Body of pancreas (tissue), 4 donors: ENCODE data around the gene TRIM32. TPM values are rescaled to one million over a fixed set of nuclear protein-coding genes. Genes with fewer than 3 reads are reported as not detected.

Experiments used
- ATAC-seq: fragments of 150-250 bp; one replicate; pipeline ENCODE4 v1.9.1; 2016
- DNase-seq, 4 donors: peaks; one replicate each; pipeline ENCODE4 v3.0.0-alpha.2; 2019
- H3K27ac ChIP-seq, 4 donors: fragments of 200-600 bp; sonication (generic); 1 replicate in 3 of 4; 2 replicates in 1 of 4; pipeline versions ENCODE4 v1.5.1 to v1.6.1; 2016 to 2019; ENCODE audit warnings: mild to moderate bottlenecking in 1 of 4, mixed read lengths in 1 of 4, moderate library complexity in 1 of 4
- H3K27me3 ChIP-seq, 2 donors: fragments of 200-600 bp; sonication (generic); one replicate each; pipeline ENCODE4 v1.6.0; 2016; ENCODE audit warnings: mild to moderate bottlenecking in 1 of 2
- H3K36me3 ChIP-seq, 2 donors: fragments of 200-600 bp; sonication (generic); replicated peaks in 1 of 2; 2 replicates each; pipeline ENCODE4 v1.5.1; 2016; ENCODE audit warnings: low read depth in 2 of 2; ENCODE audit not compliant: insufficient read depth in 1 of 2
- H3K4me1 ChIP-seq: fragments of 200-600 bp; sonication (generic); one replicate; pipeline ENCODE4 v1.6.0; 2016
- H3K4me3 ChIP-seq, 2 donors: fragments of 200-600 bp; sonication (generic); 1 replicate in 1 of 2; 2 replicates in 1 of 2; pipeline ENCODE4 v1.5.1; 2016 to 2019
- H3K9me3 ChIP-seq, 3 donors: fragments of 200-600 bp; sonication (generic); 1 replicate in 2 of 3; 2 replicates in 1 of 3; pipeline ENCODE4 v1.5.1; 2016
- CTCF ChIP-seq, 7 experiments: fragments of 450-650 bp in 4 of 7; fragments of 200-600 bp in 3 of 7; sonication (generic) in 3 of 7; IDR thresholded peaks; one replicate each; pipeline ENCODE4 v1.5.1; 2016 to 2019; ENCODE audit warnings: antibody characterized with exemption in 7 of 7
- POLR2A ChIP-seq, 3 donors: fragments of 450-650 bp; IDR thresholded peaks; one replicate each; pipeline ENCODE4 v1.6.1; 2016; ENCODE audit warnings: antibody characterized with exemption in 3 of 3, mild to moderate bottlenecking in 2 of 3
- WGBS, 2 donors: methylation state at CpG; one replicate each; pipeline ENCODE4 v1.1.5; 2017; 5-methylcytosine and 5-hydroxymethylcytosine counted together
- intact Hi-C: fragments of 100-400 bp; cut with DNase I; formaldehyde crosslinking; loops from one replicate; pipeline ENCODE4 v1.15.1; 2023
- total RNA-seq, 2 donors: library from RNA; depleted of rRNA; stranded (reverse); fragments of >200 nt; gene quantifications; one replicate each; pipeline ENCODE4 v1.1.0, GENCODE V29; 2016

The TRIM32 gene
- 10 to 100 TPM in 1 of 2 donors, 1 to 10 TPM in 1; 8.6 to 12.2 TPM for total RNA-seq

DNA sequence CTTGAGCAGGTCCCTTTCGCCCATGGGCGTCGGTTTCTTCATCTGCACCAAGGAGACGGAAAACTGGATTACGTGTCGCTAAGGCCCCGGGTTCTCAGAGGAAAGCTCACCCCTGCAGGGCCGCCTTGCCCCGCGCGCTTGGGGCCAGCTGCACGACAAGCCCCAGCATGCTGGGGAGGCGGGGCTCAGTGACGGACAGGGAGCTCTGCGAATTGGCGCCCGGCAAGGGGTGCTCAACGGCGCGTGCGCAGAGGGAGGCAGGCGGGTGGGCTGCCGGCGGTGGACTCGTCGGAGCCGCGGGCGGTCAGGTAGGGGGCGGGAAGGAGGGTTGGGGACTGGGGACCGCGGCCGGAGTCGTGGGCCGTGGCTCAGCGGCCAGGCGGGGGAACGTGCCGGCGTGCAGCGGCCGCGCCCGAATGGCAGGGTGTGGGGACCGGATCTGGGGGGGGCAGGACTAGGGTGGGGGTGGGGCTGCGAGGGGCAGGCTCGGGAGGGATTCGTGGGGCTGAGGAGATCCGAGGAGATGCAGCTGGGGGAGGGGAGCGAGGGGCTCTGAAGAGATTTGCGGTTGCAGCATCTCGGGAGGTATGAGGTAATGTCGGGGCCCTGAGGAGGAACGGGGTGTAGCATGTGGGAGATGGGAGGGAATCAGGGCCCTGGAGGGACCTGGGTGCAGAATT lies at the start of gene TRIM32:
Gene TRIM32 (plus strand): TSS at position 232 of the 680 bp plus-strand sequence. CDS start 10,438 bp downstream, outside the sequence.
- DNase-seq (peak; percentile 91 to 93 (median 92)), ATAC-seq (peak; percentile 97)
- 0 to 1% methylated on average over 22 to 31 of the region's 54 CpGs for WGBS, 2 donors
- Histone ChIP-seq H3K27ac (peak within 1 kb of the TSS; percentile 52 to 85 (median 74)), H3K4me3 (peak within 1 kb of the TSS; percentile 72 to 88), H3K36me3 (no peaks in the 10 kb centered on the region), H3K9me3 (no peaks in the 10 kb centered on the region), H3K4me1 (peaks cover 50% of the 10 kb centered on the region), H3K27me3 (no peaks in the 10 kb centered on the region)
- intact Hi-C loops: no loop called here
- TF ChIP-seq POLR2A (IDR thresholded peaks at IDR 0.05) (peak; percentile 48 to 65 (median 64)), CTCF (IDR thresholded peaks at IDR 0.05) (no peak)

GRCh38 chr9:116639251-116639741 lies 47.8 kb upstream of the TRIM32 start:
- Histone ChIP-seq H3K4me3 (no peak overlapping the region), H3K4me1 (no peaks in the 10 kb centered on the region), H3K9me3 (no peaks in the 10 kb centered on the region), H3K36me3 (no peaks in the 10 kb centered on the region), H3K27ac (no peak overlapping the region), H3K27me3 (no peaks in the 10 kb centered on the region)
- intact Hi-C loops: no loop called here
- TF ChIP-seq POLR2A (IDR thresholded peaks at IDR 0.05): no peak
- TF ChIP-seq CTCF (IDR thresholded peaks at IDR 0.05): no peak
- ATAC-seq (no peak), DNase-seq (no peak)

DNA sequence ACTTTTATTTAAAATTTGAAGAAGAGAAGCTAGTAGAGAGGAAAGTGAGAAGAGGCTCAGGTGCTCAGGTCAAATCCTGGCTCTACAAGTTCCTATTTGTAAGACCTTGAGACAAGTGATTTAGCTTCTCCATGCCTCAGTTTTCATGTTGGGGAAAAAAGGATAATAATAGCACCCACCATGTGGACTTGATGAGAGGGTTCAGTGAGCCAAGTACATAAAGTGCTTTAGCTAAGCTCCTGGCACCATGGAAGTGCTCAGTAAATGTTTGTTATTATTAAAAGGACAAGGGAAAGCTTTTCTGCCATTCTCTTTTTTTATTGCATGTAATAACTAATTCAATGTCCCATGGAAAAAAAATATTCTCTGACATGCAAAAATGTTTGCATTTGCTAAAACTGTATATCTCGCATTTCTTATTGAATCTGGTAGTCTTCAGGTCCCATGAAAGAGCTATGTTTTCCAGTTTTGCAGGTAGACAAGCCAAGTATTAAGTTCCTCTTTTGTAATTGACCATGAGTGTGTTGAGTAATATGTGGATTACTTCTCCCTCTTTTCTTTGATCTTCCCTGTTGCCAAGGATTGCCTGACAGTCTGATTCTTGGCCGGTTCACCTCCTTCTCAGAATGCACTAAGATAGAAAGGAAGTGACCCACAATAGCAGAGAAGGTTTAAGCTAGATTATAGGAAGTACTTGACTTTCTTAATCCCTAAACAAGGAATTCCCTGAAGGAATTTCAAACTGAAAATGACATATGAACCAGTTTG lies 45.6 kb upstream of the TRIM32 start:
- Histone ChIP-seq H3K9me3 (no peaks in the 10 kb centered on the region), H3K27me3 (no peaks in the 10 kb centered on the region), H3K27ac (no peak overlapping the region), H3K4me1 (no peaks in the 10 kb centered on the region), H3K36me3 (no peaks in the 10 kb centered on the region), H3K4me3 (no peak overlapping the region)
- no peak for ATAC-seq
- TF ChIP-seq POLR2A (IDR thresholded peaks at IDR 0.05): no peak
- TF ChIP-seq CTCF (IDR thresholded peaks at IDR 0.05): no peak
- WGBS, 2 donors: 79 to 97% methylated on average over 2 of the region's 2 CpGs
- DNase-seq: no peak
- intact Hi-C loops: no loop called here

GRCh38 chr9:116643691-116644090 lies 43.4 kb upstream of the TRIM32 start:
- no peak for TF ChIP-seq POLR2A (IDR thresholded peaks at IDR 0.05)
- no peak for TF ChIP-seq CTCF (IDR thresholded peaks at IDR 0.05)
- Histone ChIP-seq H3K36me3 (no peaks in the 10 kb centered on the region), H3K9me3 (no peaks in the 10 kb centered on the region), H3K4me1 (no peaks in the 10 kb centered on the region), H3K27me3 (no peaks in the 10 kb centered on the region), H3K27ac (no peak overlapping the region), H3K4me3 (no peak overlapping the region)
- 77 to 95% methylated on average over 1 of the region's 1 CpG for WGBS, 2 donors
- DNase-seq (no peak), ATAC-seq (no peak)
- intact Hi-C loops: no loop called here
